ELF-1 (cell line): ENCODE results near the gene ARHGAP26.
"Not testable (repeated sequence)": the region's sequence is repeated elsewhere in the genome, so short reads cannot be mapped to it uniquely, and the experiment has no call there.

ENCODE experiments used
- DNase-seq: peaks from one replicate; pipeline ENCODE4 v3.0.0-alpha.2; 2016; ENCODE audit warnings: low read depth, low spot score

ARHGAP26 gene

GRCh38 chr5:143203301-143203956 is 433.3 kb downstream of the ARHGAP26 start:
- DNase-seq = not testable (repeated sequence)

GRCh38 chr5:143204474-143205246 is 434.5 kb downstream of the ARHGAP26 start:
- no peak for DNase-seq

GRCh38 chr5:143205386-143205785 is 435.2 kb downstream of the ARHGAP26 start:
- DNase-seq = no peak

GRCh38 chr5:143205883-143206195 is 435.7 kb downstream of the ARHGAP26 start:
- no peak for DNase-seq

- DNase-seq = no peak
Observed at GRCh38 chr5:143206196-143207053, 436.2 kb downstream of the ARHGAP26 start.

- DNase-seq = no peak
Observed at GRCh38 chr5:143207058-143207457, 436.9 kb downstream of the ARHGAP26 start.

- DNase-seq = no peak
Observed at GRCh38 chr5:143207563-143208364, 437.6 kb downstream of the ARHGAP26 start.

GRCh38 chr5:143208365-143208641 is 438.1 kb downstream of the ARHGAP26 start:
- DNase-seq = no peak

- no peak for DNase-seq
Observed at GRCh38 chr5:143208781-143209510, 438.8 kb downstream of the ARHGAP26 start.

- DNase-seq = no peak
Observed at GRCh38 chr5:143209881-143210395, 439.8 kb downstream of the ARHGAP26 start.

- no peak for DNase-seq
Observed at GRCh38 chr5:143210576-143210975, 440.4 kb downstream of the ARHGAP26 start.

- DNase-seq = no peak
Observed at GRCh38 chr5:143212261-143212660, 442.1 kb downstream of the ARHGAP26 start.

GRCh38 chr5:143213231-143213850 is 443.2 kb downstream of the ARHGAP26 start:
- DNase-seq = peak; percentile 57

GRCh38 chr5:143213851-143214363 is 443.7 kb downstream of the ARHGAP26 start:
- DNase-seq = no peak

GRCh38 chr5:143214458-143214857 is 444.3 kb downstream of the ARHGAP26 start:
- no peak for DNase-seq

- no peak for DNase-seq
Observed at GRCh38 chr5:143214890-143215289, 444.7 kb downstream of the ARHGAP26 start.

GRCh38 chr5:143215690-143216089 is 445.5 kb downstream of the ARHGAP26 start:
- DNase-seq = no peak

- DNase-seq = no peak
Observed at GRCh38 chr5:143216211-143216610, 446.0 kb downstream of the ARHGAP26 start.

- no peak for DNase-seq
Observed at GRCh38 chr5:143217065-143217803, 447.1 kb downstream of the ARHGAP26 start.

GRCh38 chr5:143217804-143218160 is 447.6 kb downstream of the ARHGAP26 start:
- DNase-seq = no peak
